HepG2 (cell line): Measurements from ENCODE around the gene ZNF230. TPM values are rescaled to one million over a fixed set of nuclear protein-coding genes. Genes with fewer than 3 reads are reported as not detected.

Source experiments
- BCL6 ChIP-seq: IDR thresholded peaks from 2 replicates; pipeline ENCODE4 v1.6.1; 2016; ENCODE audit warnings: missing genetic modification reagents, missing compliant biosample characterization
- FLYWCH1 ChIP-seq: sonication (generic); formaldehyde crosslinking; IDR thresholded peaks from 2 replicates; pipeline ENCODE4 v1.8.1; 2023; ENCODE audit warnings: mild to moderate bottlenecking, missing genetic modification reagents
- HHEX ChIP-seq: IDR thresholded peaks from 2 replicates; pipeline ENCODE4 v1.6.1; 2016; ENCODE audit warnings: control low read depth
- IKZF1 ChIP-seq: fragments of 450-650 bp; IDR thresholded peaks from 2 replicates; pipeline ENCODE4 v1.7.1; 2016
- MAF1 ChIP-seq: sonication (generic); formaldehyde crosslinking; IDR thresholded peaks from 2 replicates; pipeline ENCODE4 v1.5.0; 2020; ENCODE audit warnings: missing genetic modification reagents, borderline replicate concordance
- MTA1 ChIP-seq: sonication (generic); formaldehyde crosslinking; IDR thresholded peaks from 2 replicates; pipeline ENCODE4 v1.4.0; 2020; ENCODE audit warnings: missing genetic modification reagents, mild to moderate bottlenecking, borderline replicate concordance
- MXD4 ChIP-seq: IDR thresholded peaks from 2 replicates; pipeline ENCODE4 v1.6.1; 2016; ENCODE audit warnings: mild to moderate bottlenecking, missing biosample characterization, missing genetic modification reagents
- PAWR ChIP-seq: sonication (generic); formaldehyde crosslinking; IDR thresholded peaks from 2 replicates; pipeline ENCODE4 v1.4.0; 2020; ENCODE audit warnings: missing genetic modification reagents, mild to moderate bottlenecking, borderline replicate concordance
- RFXAP ChIP-seq: sonication (generic); formaldehyde crosslinking; IDR thresholded peaks from 2 replicates; pipeline ENCODE4 v1.4.0; 2020; ENCODE audit warnings: missing genetic modification reagents, borderline replicate concordance
- SKI ChIP-seq: fragments of 450-650 bp; IDR thresholded peaks from one replicate; pipeline ENCODE4 v1.6.1; 2018; ENCODE audit warnings: mild to moderate bottlenecking; ENCODE audit not compliant: partially characterized antibody
- SMAD9 ChIP-seq: sonication (generic); formaldehyde crosslinking; IDR thresholded peaks from 2 replicates; pipeline ENCODE4 v1.5.1; 2020; ENCODE audit warnings: mild to moderate bottlenecking, missing genetic modification reagents
- SSRP1 ChIP-seq: IDR thresholded peaks from 2 replicates; pipeline ENCODE4 v1.6.1; 2016; ENCODE audit warnings: control low read depth
- ZFP1 ChIP-seq: IDR thresholded peaks from 2 replicates; pipeline ENCODE4 v1.6.1; 2016
- ZKSCAN1 ChIP-seq: fragments of 150-350 bp; IDR thresholded peaks from 2 replicates; pipeline ENCODE4 v1.6.1; 2014; ENCODE audit warnings: low read length
- ZNF747 ChIP-seq: sonication (generic); formaldehyde crosslinking; IDR thresholded peaks from 2 replicates; pipeline ENCODE4 v1.8.1; 2023; ENCODE audit warnings: missing genetic modification reagents, mild to moderate bottlenecking, borderline replicate concordance
- ZNF777 ChIP-seq: sonication (generic); formaldehyde crosslinking; IDR thresholded peaks from 2 replicates; pipeline ENCODE4 v1.4.0; 2020; ENCODE audit warnings: missing genetic modification reagents
- polyA plus RNA-seq, 8 experiments: library from polyadenylated mRNA; depleted of rRNA in 3 of 8; stranded (reverse) in 7 of 8; unstranded in 1 of 8; fragments of >200 nt; fragmentation: Illumina TruSeq in 4 of 8; extraction: Trizol in 4 of 8; gene quantifications; 2 replicates each; pipeline versions ENCODE4 v1.2.1 to v1.2.3, GENCODE V29; 2011 to 2016; ENCODE audit warnings: low read depth in 4 of 8, missing spikeins in 1 of 8, mixed read lengths in 1 of 8; ENCODE audit not compliant: insufficient read depth in 1 of 8
- total RNA-seq, 5 experiments: library from RNA; depleted of rRNA; stranded (reverse); fragments of >200 nt; fragmentation: Illumina TruSeq; extraction: Trizol; gene quantifications; 2 replicates each; pipeline ENCODE4 v1.2.3, GENCODE V29; 2016; ENCODE audit warnings: low read depth in 1 of 5
- TF ChIP-seq, protein P1 (sequence below): sonication (generic); formaldehyde crosslinking; conservative IDR thresholded peaks from 2 replicates; pipeline ENCODE4 v1.4.0; 2020; ENCODE audit warnings: mild to moderate bottlenecking, missing genetic modification reagents, moderate library complexity
- TF ChIP-seq, protein P2 (sequence below): sonication (generic); formaldehyde crosslinking; IDR thresholded peaks from 2 replicates; pipeline ENCODE4 v1.4.0; 2020; ENCODE audit warnings: missing genetic modification reagents
- TF ChIP-seq, protein P3 (sequence below): sonication (generic); formaldehyde crosslinking; IDR thresholded peaks from 2 replicates; pipeline ENCODE4 v1.5.1; 2020; ENCODE audit warnings: mild to moderate bottlenecking, missing genetic modification reagents, borderline replicate concordance
- TF ChIP-seq, protein P4 (sequence below): sonication (generic); formaldehyde crosslinking; IDR thresholded peaks from 2 replicates; pipeline ENCODE4 v1.4.0; 2020; ENCODE audit warnings: missing genetic modification reagents, borderline replicate concordance

ZNF230 gene
- total and polyA plus RNA-seq, 2 of the 13 experiments (the other 11 are each of a cell fraction or from before 2014, with no cell fraction given) = 2.4 to 5.5 TPM

DNA sequence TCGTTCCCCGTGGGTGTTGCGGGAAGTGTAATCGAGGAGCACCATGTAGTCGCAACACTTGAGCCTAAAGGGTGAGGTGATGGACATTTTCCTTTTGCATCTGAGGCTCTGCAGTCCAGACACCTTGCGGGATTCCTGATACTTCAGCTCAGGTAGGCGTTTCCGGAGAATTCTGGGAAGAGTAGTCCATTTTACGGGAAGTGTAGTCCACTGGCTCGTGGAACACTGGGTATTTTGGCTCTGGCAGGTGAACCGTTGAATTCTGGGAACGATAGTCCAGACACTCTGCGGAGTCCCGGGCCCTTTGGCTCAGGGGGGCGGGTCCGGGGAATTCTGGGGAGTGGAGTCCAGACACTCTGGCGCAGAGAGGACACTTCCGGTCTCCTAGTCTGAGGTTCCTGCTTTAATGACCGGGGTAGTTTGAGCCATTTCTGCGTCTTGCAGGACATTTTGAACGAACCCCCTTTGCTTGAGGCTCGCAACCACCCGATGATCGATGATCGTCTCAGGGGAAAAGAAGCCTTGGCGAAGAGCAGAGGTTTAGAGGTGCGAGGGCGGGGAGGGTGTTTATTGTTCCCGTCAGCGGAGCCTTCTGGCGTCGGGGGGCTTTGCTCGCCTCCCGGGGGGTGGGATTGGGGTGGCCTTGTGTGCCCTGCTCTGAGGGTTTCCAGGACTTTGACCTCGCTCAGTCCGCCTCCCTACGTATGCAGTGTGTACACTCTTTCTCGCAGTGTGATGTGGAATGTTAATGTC, 49.1 kb downstream of the ZNF230 start, which contains the start of gene ZNF223 (continued):
- TF ChIP-seq SMAD9 (CRISPR knock-in tag) (no peak), SKI (peak; percentile 62), ZKSCAN1 (no peak), MAF1 (CRISPR knock-in tag) (no peak), ZNF747 (CRISPR knock-in tag) (no peak), SSRP1 (CRISPR knock-in tag) (no peak), ZNF777 (CRISPR knock-in tag) (0 out of 2 replicates have a peak, but pooled peaks have one; percentile 29), RFXAP (no peak), IKZF1 (no peak), ZFP1 (CRISPR knock-in tag) (no peak), HHEX (CRISPR knock-in tag) (no peak), BCL6 (CRISPR knock-in tag) (no peak), MXD4 (no peak), FLYWCH1 (CRISPR knock-in tag) (no peak), PAWR (CRISPR knock-in tag) (no peak), MTA1 (CRISPR knock-in tag) (no peak; the same call in 1 of the 2 replicates)
- TF ChIP-seq, protein P1, sequence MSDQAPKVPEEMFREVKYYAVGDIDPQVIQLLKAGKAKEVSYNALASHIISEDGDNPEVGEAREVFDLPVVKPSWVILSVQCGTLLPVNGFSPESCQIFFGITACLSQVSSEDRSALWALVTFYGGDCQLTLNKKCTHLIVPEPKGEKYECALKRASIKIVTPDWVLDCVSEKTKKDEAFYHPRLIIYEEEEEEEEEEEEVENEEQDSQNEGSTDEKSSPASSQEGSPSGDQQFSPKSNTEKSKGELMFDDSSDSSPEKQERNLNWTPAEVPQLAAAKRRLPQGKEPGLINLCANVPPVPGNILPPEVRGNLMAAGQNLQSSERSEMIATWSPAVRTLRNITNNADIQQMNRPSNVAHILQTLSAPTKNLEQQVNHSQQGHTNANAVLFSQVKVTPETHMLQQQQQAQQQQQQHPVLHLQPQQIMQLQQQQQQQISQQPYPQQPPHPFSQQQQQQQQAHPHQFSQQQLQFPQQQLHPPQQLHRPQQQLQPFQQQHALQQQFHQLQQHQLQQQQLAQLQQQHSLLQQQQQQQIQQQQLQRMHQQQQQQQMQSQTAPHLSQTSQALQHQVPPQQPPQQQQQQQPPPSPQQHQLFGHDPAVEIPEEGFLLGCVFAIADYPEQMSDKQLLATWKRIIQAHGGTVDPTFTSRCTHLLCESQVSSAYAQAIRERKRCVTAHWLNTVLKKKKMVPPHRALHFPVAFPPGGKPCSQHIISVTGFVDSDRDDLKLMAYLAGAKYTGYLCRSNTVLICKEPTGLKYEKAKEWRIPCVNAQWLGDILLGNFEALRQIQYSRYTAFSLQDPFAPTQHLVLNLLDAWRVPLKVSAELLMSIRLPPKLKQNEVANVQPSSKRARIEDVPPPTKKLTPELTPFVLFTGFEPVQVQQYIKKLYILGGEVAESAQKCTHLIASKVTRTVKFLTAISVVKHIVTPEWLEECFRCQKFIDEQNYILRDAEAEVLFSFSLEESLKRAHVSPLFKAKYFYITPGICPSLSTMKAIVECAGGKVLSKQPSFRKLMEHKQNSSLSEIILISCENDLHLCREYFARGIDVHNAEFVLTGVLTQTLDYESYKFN (CRISPR knock-in tag) = peak; percentile 50; the same call in 1 of the 2 replicates
- TF ChIP-seq, protein P2, sequence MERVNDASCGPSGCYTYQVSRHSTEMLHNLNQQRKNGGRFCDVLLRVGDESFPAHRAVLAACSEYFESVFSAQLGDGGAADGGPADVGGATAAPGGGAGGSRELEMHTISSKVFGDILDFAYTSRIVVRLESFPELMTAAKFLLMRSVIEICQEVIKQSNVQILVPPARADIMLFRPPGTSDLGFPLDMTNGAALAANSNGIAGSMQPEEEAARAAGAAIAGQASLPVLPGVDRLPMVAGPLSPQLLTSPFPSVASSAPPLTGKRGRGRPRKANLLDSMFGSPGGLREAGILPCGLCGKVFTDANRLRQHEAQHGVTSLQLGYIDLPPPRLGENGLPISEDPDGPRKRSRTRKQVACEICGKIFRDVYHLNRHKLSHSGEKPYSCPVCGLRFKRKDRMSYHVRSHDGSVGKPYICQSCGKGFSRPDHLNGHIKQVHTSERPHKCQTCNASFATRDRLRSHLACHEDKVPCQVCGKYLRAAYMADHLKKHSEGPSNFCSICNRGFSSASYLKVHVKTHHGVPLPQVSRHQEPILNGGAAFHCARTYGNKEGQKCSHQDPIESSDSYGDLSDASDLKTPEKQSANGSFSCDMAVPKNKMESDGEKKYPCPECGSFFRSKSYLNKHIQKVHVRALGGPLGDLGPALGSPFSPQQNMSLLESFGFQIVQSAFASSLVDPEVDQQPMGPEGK (CRISPR knock-in tag) = peak; percentile 41; the same call in 1 of the 2 replicates
- TF ChIP-seq, protein P3, sequence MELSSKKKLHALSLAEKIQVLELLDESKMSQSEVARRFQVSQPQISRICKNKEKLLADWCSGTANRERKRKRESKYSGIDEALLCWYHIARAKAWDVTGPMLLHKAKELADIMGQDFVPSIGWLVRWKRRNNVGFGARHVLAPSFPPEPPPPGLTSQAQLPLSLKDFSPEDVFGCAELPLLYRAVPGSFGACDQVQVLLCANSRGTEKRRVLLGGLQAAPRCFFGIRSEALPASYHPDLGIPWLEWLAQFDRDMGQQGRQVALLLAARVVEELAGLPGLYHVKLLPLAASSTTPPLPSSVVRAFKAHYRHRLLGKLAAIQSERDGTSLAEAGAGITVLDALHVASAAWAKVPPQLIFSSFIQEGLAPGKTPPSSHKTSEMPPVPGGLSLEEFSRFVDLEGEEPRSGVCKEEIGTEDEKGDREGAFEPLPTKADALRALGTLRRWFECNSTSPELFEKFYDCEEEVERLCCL = no peak
- TF ChIP-seq, protein P4, sequence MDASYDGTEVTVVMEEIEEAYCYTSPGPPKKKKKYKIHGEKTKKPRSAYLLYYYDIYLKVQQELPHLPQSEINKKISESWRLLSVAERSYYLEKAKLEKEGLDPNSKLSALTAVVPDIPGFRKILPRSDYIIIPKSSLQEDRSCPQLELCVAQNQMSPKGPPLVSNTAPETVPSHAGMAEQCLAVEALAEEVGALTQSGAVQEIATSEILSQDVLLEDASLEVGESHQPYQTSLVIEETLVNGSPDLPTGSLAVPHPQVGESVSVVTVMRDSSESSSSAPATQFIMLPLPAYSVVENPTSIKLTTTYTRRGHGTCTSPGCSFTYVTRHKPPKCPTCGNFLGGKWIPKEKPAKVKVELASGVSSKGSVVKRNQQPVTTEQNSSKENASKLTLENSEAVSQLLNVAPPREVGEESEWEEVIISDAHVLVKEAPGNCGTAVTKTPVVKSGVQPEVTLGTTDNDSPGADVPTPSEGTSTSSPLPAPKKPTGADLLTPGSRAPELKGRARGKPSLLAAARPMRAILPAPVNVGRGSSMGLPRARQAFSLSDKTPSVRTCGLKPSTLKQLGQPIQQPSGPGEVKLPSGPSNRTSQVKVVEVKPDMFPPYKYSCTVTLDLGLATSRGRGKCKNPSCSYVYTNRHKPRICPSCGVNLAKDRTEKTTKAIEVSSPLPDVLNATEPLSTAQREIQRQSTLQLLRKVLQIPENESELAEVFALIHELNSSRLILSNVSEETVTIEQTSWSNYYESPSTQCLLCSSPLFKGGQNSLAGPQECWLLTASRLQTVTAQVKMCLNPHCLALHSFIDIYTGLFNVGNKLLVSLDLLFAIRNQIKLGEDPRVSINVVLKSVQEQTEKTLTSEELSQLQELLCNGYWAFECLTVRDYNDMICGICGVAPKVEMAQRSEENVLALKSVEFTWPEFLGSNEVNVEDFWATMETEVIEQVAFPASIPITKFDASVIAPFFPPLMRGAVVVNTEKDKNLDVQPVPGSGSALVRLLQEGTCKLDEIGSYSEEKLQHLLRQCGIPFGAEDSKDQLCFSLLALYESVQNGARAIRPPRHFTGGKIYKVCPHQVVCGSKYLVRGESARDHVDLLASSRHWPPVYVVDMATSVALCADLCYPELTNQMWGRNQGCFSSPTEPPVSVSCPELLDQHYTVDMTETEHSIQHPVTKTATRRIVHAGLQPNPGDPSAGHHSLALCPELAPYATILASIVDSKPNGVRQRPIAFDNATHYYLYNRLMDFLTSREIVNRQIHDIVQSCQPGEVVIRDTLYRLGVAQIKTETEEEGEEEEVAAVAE = no peak
